ENCODE results near the gene AFF1. TPM values are rescaled to one million over a fixed set of nuclear protein-coding genes. Genes with fewer than 3 reads are reported as not detected.

The AFF1 gene
- total RNA-seq, 4 donors from 2014 or later = 59.7 to 78.1 (median 65.9) TPM

DNA sequence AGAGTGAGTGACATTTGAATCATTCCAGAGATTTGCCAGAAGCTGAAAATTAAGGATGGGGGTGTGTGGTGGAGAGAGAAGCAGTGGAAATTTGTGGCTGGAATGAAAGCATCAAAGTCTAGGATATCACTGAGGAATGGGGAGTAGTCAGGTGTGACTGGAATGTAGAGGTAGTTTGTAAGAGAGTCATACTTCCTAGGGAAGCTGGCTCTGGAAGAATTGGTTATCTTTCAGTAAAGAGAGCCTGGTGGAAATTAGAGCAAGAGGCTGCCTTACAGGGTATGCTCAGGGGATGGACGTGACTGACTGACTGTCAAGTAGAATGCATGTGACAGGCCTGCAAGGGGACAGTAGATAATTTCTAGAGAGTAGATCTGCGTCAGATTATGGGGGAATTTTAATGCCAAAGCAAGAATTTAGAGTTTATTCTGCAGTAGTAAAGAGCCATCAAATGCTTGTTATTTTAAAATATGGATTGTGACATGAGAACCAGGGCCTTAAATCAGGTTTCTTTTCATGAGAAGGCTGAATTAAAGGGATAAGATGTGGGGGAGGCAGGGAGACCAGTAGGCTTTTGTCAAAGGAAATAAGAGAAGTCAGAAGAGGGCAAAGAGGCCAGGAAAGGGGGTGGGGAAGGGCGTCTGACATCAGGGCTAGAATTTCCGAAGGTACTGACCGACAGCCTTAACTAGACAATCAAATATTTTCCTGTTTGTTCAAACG, 109.9 kb downstream of the AFF1 start:
- ATAC-seq = no peak
- Histone ChIP-seq H3K4me1 (peaks cover 12 to 96% (median 42%) of the 10 kb centered on the region in 3 donors), H3K27me3 (no peaks in the 10 kb centered on the region), H3K27ac (peak overlapping the region; percentile 81 to 90 (median 84)), H3K9me3 (no peaks in the 10 kb centered on the region), H3K36me3 (peaks cover 0 to 11% of the 10 kb centered on the region in 2 donors), H3K4me3 (peak overlapping the region; percentile 29 to 36)
- TF ChIP-seq, protein P1, sequence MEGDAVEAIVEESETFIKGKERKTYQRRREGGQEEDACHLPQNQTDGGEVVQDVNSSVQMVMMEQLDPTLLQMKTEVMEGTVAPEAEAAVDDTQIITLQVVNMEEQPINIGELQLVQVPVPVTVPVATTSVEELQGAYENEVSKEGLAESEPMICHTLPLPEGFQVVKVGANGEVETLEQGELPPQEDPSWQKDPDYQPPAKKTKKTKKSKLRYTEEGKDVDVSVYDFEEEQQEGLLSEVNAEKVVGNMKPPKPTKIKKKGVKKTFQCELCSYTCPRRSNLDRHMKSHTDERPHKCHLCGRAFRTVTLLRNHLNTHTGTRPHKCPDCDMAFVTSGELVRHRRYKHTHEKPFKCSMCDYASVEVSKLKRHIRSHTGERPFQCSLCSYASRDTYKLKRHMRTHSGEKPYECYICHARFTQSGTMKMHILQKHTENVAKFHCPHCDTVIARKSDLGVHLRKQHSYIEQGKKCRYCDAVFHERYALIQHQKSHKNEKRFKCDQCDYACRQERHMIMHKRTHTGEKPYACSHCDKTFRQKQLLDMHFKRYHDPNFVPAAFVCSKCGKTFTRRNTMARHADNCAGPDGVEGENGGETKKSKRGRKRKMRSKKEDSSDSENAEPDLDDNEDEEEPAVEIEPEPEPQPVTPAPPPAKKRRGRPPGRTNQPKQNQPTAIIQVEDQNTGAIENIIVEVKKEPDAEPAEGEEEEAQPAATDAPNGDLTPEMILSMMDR (IDR thresholded peaks at IDR 0.05) = no peak
- TF ChIP-seq POLR2AphosphoS5 (IDR thresholded peaks at IDR 0.05) (no peak), POLR2A (IDR thresholded peaks at IDR 0.05) (no peak), EP300 (IDR thresholded peaks at IDR 0.05) (no peak)
- 12 to 25% methylated on average over 4 to 6 of the region's 6 CpGs for WGBS, 2 donors (ENCODE audit: low coverage in 1 of 2)

DNA sequence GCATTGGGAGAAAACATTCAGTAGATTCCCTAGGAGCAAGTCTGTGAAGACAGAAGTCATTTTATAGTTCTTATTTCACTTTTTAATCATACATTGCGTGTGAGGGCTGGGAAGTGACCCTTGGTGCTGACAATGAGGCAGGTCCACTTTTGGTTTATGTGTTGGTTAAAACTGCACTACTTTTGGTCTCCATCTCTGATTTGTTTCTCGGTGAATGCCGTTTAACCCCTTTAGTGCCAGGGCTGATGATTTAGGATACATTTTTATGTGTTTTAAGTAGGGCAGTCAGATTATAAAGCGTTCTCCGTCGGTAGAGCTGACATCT, 110.4 kb downstream of the AFF1 start:
- WGBS, 2 donors (ENCODE audit: low coverage in 1 of 2) = 6 to 10% methylated on average over 6 of the region's 6 CpGs
- peak overlapping the region; percentile 81 to 90 (median 84) for H3K27ac ChIP-seq
- H3K36me3 ChIP-seq = peaks cover 0 to 11% of the 10 kb centered on the region in 2 donors
- no peaks in the 10 kb centered on the region for H3K9me3 ChIP-seq
- H3K27me3 ChIP-seq = no peaks in the 10 kb centered on the region
- no peak for ATAC-seq
- TF ChIP-seq, protein P1 (IDR thresholded peaks at IDR 0.05) = no peak
- TF ChIP-seq POLR2A (IDR thresholded peaks at IDR 0.05) (no peak), EP300 (IDR thresholded peaks at IDR 0.05) (no peak)
- H3K4me1 ChIP-seq = peaks cover 14 to 96% (median 39%) of the 10 kb centered on the region in 3 donors
- H3K4me3 ChIP-seq = peak overlapping the region; percentile 29 to 36

- TF ChIP-seq POLR2AphosphoS5 (IDR thresholded peaks at IDR 0.05) (peak; percentile 54), POLR2A (IDR thresholded peaks at IDR 0.05) (no peak)
- Histone ChIP-seq H3K4me1 (peaks cover 14 to 96% (median 35%) of the 10 kb centered on the region in 3 donors), H3K9me3 (no peaks in the 10 kb centered on the region), H3K27me3 (no peaks in the 10 kb centered on the region), H3K4me3 (peak overlapping the region; percentile 29 to 36), H3K27ac (peak overlapping the region; percentile 81 to 90 (median 84)), H3K36me3 (peaks cover 0 to 11% of the 10 kb centered on the region in 2 donors)
- peak; percentile 71 for ATAC-seq
- 11 to 13% methylated on average over 3 of the region's 3 CpGs for WGBS, 2 donors (ENCODE audit: low coverage in 1 of 2)
Observed at GRCh38 chr4:87045659-87046058, 110.8 kb downstream of the AFF1 start.

DNA sequence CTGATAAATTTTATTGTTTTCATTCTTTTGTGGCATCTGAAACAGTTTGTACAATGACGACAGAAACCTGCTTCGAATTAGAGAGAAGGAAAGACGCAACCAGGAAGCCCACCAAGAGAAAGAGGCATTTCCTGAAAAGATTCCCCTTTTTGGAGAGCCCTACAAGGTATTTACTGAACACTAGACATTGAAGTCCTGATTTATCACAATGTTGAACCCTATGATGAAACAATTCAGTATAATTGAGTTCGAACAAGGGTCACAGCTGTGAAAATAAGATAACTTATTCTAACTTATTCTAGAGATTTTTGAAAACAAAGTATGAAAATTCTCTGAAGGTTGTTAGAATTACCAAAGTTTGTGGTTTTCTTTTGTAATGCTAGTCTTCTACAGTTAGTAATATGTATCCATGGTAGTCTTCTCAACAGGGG, 111.3 kb downstream of the AFF1 start:
- peak overlapping the region in 1 of 2 donors; percentile 36 for H3K4me3 ChIP-seq
- peak overlapping the region; percentile 81 to 90 (median 84) for H3K27ac ChIP-seq
- WGBS, 2 donors (ENCODE audit: low coverage in 1 of 2) = 47 to 52% methylated on average over 4 of the region's 4 CpGs
- H3K4me1 ChIP-seq = peaks cover 14 to 96% (median 35%) of the 10 kb centered on the region in 3 donors
- peaks cover 0 to 14% of the 10 kb centered on the region in 2 donors for H3K36me3 ChIP-seq
- ATAC-seq = peak; percentile 4
- no peaks in the 10 kb centered on the region for H3K9me3 ChIP-seq
- no peaks in the 10 kb centered on the region for H3K27me3 ChIP-seq
- TF ChIP-seq POLR2AphosphoS5 (IDR thresholded peaks at IDR 0.05) (no peak), EP300 (IDR thresholded peaks at IDR 0.05) (no peak)

GRCh38 chr4:87047281-87047798, 112.5 kb downstream of the AFF1 start:
- 88 to 94% methylated on average over 5 to 6 of the region's 11 CpGs for WGBS, 2 donors (ENCODE audit: low coverage in 1 of 2)
- ATAC-seq = no peak
- H3K4me1 ChIP-seq = peaks cover 14 to 96% (median 28%) of the 10 kb centered on the region in 3 donors
- H3K9me3 ChIP-seq = no peaks in the 10 kb centered on the region
- no peak for TF ChIP-seq POLR2A (IDR thresholded peaks at IDR 0.05)
- no peak for TF ChIP-seq EP300 (IDR thresholded peaks at IDR 0.05)
- TF ChIP-seq POLR2AphosphoS5 (IDR thresholded peaks at IDR 0.05) = no peak
- TF ChIP-seq, protein P1 (IDR thresholded peaks at IDR 0.05) = no peak
- H3K27me3 ChIP-seq = no peaks in the 10 kb centered on the region
- peaks cover 0 to 14% of the 10 kb centered on the region in 2 donors for H3K36me3 ChIP-seq
- H3K4me3 ChIP-seq = no peak overlapping the region
- peak overlapping the region in 3 of 4 donors; percentile 81 to 90 (median 86) for H3K27ac ChIP-seq

All from gastroesophageal sphincter (tissue), 4 donors.